Measurements from ENCODE around the gene CECR2.

CECR2 gene

GRCh38 chr22:17596226-17596625 is 227.0 kb downstream of the CECR2 start:
- Histone ChIP-seq H3K36me3 (ENCODE audit: insufficient read depth, low read length) (peaks cover 78% of the 10 kb centered on the region), H3K4me2 (ENCODE audit: low read length) (no peak overlapping the region), H3K9me3 (ENCODE audit: low read length) (no peaks in the 10 kb centered on the region), H4K20me1 (ENCODE audit: insufficient read depth, low read length) (no peaks in the 10 kb centered on the region), H3K27ac (ENCODE audit: low read depth, low read length, poor library complexity, severe bottlenecking) (no peak overlapping the region), H3K4me1 (ENCODE audit: insufficient read depth, low read length, severe bottlenecking) (peaks cover 28% of the 10 kb centered on the region), H3K9ac (ENCODE audit: low read length) (no peak overlapping the region), H2AFZ (ENCODE audit: low read length) (no peak overlapping the region), H3K79me2 (ENCODE audit: insufficient read depth, low read length) (no peaks in the 10 kb centered on the region), H3K4me3 (ENCODE audit: low read depth, low read length, poor library complexity, severe bottlenecking) (no peak overlapping the region), H3K27me3 (ENCODE audit: insufficient read depth, low read length) (no peaks in the 10 kb centered on the region), H3K9me2 (ENCODE audit: low read depth, low read length) (no peaks in the 10 kb centered on the region), H3F3A (ENCODE audit: insufficient read depth, low read length) (no peaks in the 10 kb centered on the region)
- TF ChIP-seq, protein P1, sequence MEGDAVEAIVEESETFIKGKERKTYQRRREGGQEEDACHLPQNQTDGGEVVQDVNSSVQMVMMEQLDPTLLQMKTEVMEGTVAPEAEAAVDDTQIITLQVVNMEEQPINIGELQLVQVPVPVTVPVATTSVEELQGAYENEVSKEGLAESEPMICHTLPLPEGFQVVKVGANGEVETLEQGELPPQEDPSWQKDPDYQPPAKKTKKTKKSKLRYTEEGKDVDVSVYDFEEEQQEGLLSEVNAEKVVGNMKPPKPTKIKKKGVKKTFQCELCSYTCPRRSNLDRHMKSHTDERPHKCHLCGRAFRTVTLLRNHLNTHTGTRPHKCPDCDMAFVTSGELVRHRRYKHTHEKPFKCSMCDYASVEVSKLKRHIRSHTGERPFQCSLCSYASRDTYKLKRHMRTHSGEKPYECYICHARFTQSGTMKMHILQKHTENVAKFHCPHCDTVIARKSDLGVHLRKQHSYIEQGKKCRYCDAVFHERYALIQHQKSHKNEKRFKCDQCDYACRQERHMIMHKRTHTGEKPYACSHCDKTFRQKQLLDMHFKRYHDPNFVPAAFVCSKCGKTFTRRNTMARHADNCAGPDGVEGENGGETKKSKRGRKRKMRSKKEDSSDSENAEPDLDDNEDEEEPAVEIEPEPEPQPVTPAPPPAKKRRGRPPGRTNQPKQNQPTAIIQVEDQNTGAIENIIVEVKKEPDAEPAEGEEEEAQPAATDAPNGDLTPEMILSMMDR (IDR thresholded peaks at IDR 0.05; ENCODE audit: low read length), result no peak
- no peak for TF ChIP-seq EZH2 (IDR thresholded peaks at IDR 0.05; ENCODE audit: borderline replicate concordance, low read length)

DNA sequence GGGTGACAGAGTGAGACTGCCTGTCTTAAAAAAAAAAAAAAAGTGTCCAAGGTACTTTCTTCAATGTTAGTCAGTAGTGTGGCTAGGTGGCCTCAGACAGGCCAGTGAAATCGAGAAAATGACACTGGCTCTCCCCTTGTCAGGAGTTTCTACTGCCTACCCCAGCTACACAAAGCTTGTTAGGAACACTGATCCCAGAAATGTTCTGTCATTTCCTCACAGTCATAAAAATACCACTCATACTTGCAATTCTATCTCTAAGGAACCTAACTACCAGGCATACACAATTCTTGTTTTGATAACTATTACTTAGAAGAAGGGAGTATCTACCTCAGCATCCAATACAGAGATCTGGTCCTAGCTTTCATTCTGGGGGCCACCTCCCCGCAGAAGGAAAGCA is 228.0 kb downstream of the CECR2 start:
- H2AFZ ChIP-seq (ENCODE audit: low read length), result no peak overlapping the region
- no peaks in the 10 kb centered on the region for H4K20me1 ChIP-seq (ENCODE audit: insufficient read depth, low read length)
- no peaks in the 10 kb centered on the region for H3K27me3 ChIP-seq (ENCODE audit: insufficient read depth, low read length)
- no peaks in the 10 kb centered on the region for H3K9me3 ChIP-seq (ENCODE audit: low read length)
- no peak overlapping the region for H3K4me3 ChIP-seq (ENCODE audit: low read depth, low read length, poor library complexity, severe bottlenecking)
- H3K27ac ChIP-seq (ENCODE audit: low read depth, low read length, poor library complexity, severe bottlenecking), result no peak overlapping the region
- H3K36me3 ChIP-seq (ENCODE audit: insufficient read depth, low read length), result peaks cover 68% of the 10 kb centered on the region
- H3K4me2 ChIP-seq (ENCODE audit: low read length), result no peak overlapping the region
- no peaks in the 10 kb centered on the region for H3K9me2 ChIP-seq (ENCODE audit: low read depth, low read length)
- H3K4me1 ChIP-seq (ENCODE audit: insufficient read depth, low read length, severe bottlenecking), result peaks cover 28% of the 10 kb centered on the region
- no peaks in the 10 kb centered on the region for H3K79me2 ChIP-seq (ENCODE audit: insufficient read depth, low read length)
- TF ChIP-seq, protein P1 (IDR thresholded peaks at IDR 0.05; ENCODE audit: low read length), result no peak
- TF ChIP-seq EZH2 (IDR thresholded peaks at IDR 0.05; ENCODE audit: borderline replicate concordance, low read length), result no peak
- no peaks in the 10 kb centered on the region for H3F3A ChIP-seq (ENCODE audit: insufficient read depth, low read length)
- no peak overlapping the region for H3K9ac ChIP-seq (ENCODE audit: low read length)

DNA sequence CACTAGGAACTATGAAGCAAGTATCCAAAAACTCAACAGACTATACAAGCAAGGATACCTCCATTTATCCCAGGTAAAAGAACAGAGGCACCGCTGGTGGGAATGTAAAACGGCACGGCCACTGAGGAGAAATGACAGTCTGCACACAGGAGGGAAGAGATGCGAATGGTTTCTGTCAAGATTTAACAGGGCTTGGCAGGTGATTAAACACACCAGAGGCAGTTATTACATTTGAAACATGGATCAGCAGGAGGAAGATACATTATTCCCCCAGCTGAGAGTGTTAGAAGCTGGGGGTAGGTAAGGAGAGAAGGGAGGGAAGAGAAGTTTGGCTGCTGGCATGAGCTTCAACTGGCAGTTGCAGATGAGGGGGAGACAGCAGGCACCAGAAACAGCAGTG is 229.1 kb downstream of the CECR2 start:
- Histone ChIP-seq H4K20me1 (ENCODE audit: insufficient read depth, low read length) (no peaks in the 10 kb centered on the region), H3K4me1 (ENCODE audit: insufficient read depth, low read length, severe bottlenecking) (peaks cover 23% of the 10 kb centered on the region), H3F3A (ENCODE audit: insufficient read depth, low read length) (no peaks in the 10 kb centered on the region), H3K4me2 (ENCODE audit: low read length) (no peak overlapping the region), H3K9me2 (ENCODE audit: low read depth, low read length) (no peaks in the 10 kb centered on the region), H3K36me3 (ENCODE audit: insufficient read depth, low read length) (peaks cover 57% of the 10 kb centered on the region), H3K9ac (ENCODE audit: low read length) (no peak overlapping the region), H3K79me2 (ENCODE audit: insufficient read depth, low read length) (no peaks in the 10 kb centered on the region), H3K9me3 (ENCODE audit: low read length) (no peaks in the 10 kb centered on the region), H3K27ac (ENCODE audit: low read depth, low read length, poor library complexity, severe bottlenecking) (no peak overlapping the region), H2AFZ (ENCODE audit: low read length) (no peak overlapping the region), H3K27me3 (ENCODE audit: insufficient read depth, low read length) (no peaks in the 10 kb centered on the region), H3K4me3 (ENCODE audit: low read depth, low read length, poor library complexity, severe bottlenecking) (no peak overlapping the region)
- TF ChIP-seq EZH2 (IDR thresholded peaks at IDR 0.05; ENCODE audit: borderline replicate concordance, low read length), result no peak

DNA sequence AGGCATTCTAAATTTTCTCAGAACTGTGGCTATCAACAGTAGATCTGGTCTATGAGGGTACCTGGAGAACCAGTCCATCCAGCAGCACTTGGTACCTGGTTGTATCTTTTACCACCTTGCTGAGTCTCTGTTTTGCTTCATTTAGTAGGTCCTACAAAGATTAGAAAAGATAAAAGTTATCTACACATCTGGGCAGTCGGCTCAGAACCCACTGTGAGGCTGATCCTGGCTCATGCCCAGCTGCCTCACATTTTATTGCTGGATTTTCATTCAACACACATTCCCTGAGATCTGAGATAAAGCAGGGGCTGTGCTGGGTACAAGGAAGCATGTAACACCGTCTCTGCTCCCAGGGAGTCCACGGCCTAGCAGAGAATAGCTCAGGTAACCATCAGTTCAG is 231.8 kb downstream of the CECR2 start:
- H3K36me3 ChIP-seq (ENCODE audit: insufficient read depth, low read length), result peaks cover 54% of the 10 kb centered on the region
- H3F3A ChIP-seq (ENCODE audit: insufficient read depth, low read length), result no peaks in the 10 kb centered on the region
- H3K4me2 ChIP-seq (ENCODE audit: low read length), result no peak overlapping the region
- 0 out of 2 replicates have a peak, but pooled peaks cover 4% of the 10 kb centered on the region for H3K79me2 ChIP-seq (ENCODE audit: insufficient read depth, low read length)
- H2AFZ ChIP-seq (ENCODE audit: low read length), result no peak overlapping the region
- H3K27me3 ChIP-seq (ENCODE audit: insufficient read depth, low read length), result no peaks in the 10 kb centered on the region
- H3K9ac ChIP-seq (ENCODE audit: low read length), result no peak overlapping the region
- no peaks in the 10 kb centered on the region for H3K9me3 ChIP-seq (ENCODE audit: low read length)
- H4K20me1 ChIP-seq (ENCODE audit: insufficient read depth, low read length), result no peaks in the 10 kb centered on the region
- H3K27ac ChIP-seq (ENCODE audit: low read depth, low read length, poor library complexity, severe bottlenecking), result no peak overlapping the region
- TF ChIP-seq EZH2 (IDR thresholded peaks at IDR 0.05; ENCODE audit: borderline replicate concordance, low read length), result no peak
- TF ChIP-seq, protein P1 (IDR thresholded peaks at IDR 0.05; ENCODE audit: low read length), result no peak
- no peaks in the 10 kb centered on the region for H3K4me1 ChIP-seq (ENCODE audit: insufficient read depth, low read length, severe bottlenecking)
- no peaks in the 10 kb centered on the region for H3K9me2 ChIP-seq (ENCODE audit: low read depth, low read length)
- H3K4me3 ChIP-seq (ENCODE audit: low read depth, low read length, poor library complexity, severe bottlenecking), result no peak overlapping the region
